ENCODE measurements around the gene LSM14B.

Gene LSM14B

GRCh38 chr20:62133051-62133845 lies 11.0 kb downstream of the LSM14B start:
- DNase-seq = no peak

- no peak for DNase-seq
Measured at GRCh38 chr20:62133864-62134263, 11.6 kb downstream of the LSM14B start.

GRCh38 chr20:62134735-62135231 lies 12.5 kb downstream of the LSM14B start:
- no peak for DNase-seq

DNA sequence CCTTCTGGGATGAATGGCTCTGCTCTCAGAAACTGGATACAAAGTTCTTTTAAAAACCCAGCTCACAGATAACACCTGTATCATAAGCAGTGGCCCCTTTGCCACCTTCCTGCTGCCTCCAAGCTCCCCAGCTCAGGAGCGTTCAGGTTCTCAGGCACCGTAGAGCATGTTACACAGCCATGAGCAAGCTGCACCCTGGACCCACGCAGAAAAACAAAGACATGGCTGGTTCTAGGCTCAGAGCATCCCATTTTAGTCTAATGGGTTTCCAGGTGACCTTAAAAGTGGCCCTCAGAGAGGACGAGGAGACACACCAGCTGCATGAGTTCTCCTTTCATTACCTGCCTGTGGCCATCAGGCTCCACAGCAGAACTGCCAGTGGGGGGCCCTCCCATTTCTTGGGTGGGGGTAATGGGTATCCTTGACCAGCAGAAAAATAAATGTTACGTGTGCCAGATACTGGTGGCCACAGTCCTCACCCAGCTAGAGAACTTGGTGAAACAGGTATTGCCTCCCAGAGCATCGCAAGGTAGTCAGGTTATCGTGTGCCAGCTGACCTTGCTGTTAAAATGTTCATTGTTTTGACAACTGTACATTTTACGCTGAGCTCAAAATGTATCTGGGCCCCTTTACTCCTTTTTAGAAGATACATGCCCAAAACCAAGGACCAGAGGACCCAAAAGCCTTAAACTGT lies 13.4 kb downstream of the LSM14B start:
- DNase-seq = no peak

- DNase-seq = peak; percentile 67
Measured at GRCh38 chr20:62136283-62137091, 14.2 kb downstream of the LSM14B start.

GRCh38 chr20:62137092-62137384 lies 14.8 kb downstream of the LSM14B start:
- no peak for DNase-seq

DNA sequence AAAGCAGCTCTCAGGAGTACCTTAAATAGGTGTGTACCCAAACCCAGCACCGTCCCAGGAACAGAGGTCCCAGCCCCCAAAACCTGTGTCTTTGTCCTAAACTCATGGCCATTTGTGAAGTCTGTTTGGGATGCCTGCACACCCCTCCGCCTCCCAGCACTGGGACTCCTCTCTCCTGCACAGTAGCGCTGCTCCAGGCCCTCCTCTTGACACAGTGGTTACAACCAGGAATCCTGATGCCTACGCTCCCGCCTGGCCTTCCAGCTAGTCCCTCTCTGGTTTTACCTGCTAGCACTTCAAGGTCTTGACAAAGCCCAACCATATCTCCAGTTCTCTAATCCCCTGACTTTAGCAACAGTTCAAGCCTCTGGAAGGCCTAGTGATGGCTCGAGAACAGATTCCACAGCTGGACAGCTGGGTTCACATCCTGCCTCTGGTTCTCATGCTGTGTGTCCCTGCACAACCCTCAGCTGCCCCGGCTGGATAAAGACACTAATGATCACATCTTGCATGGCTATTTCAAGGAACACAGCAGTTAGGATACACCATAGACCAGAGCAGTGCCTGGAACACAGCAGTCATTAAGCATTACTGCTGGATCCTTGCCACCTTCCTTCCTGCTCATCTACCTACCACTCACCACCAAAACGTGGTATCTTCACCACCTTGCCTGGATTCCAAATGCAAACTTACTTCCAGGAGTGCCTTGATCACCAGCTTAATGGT lies 15.4 kb downstream of the LSM14B start:
- no peak for DNase-seq

DNA sequence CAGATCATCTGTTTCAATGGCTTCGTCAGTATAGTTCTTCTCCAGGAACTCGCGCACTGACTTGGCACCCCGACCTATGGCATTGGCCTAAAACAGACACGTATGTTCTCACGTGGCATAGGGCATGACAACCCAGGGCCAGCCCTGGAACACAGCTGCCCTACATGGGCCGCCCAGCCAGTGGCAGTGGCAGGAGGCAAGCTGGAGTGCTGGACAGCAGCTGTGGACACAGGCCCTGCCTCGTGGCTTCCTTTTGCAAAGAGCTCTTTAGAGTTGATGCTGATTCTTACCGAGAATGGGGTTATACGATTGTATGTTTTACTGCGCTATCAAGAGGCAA lies 15.9 kb downstream of the LSM14B start:
- no peak for DNase-seq

DNA sequence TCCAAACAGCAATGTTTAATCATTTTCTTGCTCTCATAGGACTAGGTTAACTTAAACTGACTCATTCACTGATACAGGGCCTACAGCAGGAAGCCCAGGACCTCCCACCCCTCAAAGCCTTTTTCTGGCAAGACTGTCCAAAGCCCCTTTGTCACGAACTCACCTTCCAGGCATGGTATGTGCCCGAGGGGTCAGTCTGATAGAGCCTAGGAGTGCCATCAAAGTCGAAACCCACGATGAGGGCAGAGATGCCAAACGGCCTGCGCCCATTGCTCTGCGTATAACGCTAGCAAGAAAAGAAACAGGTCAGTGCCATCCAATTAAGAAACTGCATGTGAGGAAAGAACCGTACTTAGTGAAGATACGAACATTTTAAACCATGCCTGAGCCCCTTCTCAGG lies 16.6 kb downstream of the LSM14B start:
- DNase-seq = no peak

DNA sequence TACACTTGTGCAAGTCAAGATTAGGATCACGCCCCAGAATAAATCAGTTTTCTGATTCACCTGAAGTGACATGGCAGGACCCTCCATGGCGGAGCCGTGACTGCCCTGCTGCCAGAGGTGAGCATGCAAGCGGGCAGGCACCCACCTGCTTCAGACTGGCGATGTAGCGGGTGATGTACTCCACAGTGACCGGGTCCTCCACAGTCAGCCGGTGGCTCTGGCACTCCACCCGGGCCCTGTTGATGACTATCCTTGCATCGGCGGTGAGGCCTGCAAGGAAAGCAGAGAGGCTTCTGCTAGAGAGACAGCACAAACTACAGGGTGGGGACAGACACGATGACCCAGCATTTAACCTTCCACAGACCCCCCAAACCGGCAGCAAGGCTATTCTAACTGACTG lies 17.4 kb downstream of the LSM14B start:
- no peak for DNase-seq

DNA sequence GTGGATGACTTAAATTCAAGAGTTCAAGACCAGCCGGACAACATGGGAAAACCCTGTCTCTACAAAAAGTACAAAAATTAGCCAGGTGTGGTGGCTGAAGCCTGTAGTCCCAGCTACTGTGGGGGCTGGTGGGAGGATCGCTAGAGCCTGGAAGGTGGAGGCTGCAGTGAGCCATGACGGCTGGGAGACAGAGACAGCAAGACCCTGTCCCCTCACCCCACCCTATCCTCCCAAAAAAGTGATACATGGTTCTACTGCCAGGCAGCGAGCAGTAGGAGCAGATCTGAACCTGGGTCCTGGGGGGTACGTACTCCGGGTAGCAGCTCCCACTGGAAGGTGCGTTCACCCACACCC lies 18.7 kb downstream of the LSM14B start:
- no peak for DNase-seq

DNA sequence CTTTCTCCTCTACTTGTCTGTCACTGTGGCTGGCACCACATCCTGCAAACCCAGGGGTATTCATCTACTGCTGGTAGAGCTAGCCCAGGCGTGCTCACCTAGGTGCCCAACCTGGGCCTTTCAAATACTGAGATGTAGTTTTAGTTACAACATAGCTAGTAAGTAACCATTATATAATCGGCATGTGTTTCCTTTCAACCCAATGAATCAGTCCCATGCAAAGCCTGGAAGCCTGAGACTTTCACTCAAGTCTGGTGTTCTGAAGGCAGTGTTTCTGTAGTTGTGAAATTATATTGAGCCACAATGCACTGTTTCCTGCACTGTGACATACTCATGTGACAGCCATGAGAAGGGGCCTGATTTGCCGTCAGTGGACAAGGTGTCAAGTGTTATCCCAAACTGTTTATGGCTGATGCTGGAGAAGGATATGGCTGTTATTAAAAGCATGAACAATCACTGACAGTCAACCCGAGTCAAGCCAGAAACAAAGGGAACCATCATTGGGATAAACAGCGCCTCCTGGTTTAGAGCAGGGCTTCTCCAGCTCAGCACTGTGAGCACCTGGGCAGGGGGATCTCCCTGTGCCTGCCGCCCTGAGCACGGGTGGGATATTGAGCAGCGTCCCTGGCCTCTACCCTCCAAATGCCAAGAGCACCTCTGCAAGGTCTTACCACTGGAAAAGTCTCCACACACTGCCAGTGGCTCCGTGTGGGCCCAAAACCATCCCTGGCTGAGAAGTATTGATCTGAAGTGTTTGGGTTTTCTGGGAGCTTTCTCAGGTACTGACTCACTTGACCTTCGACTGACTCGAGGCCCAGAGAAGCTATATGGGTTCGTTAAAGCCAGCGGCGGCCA lies 19.3 kb downstream of the LSM14B start:
- peak; percentile 35 for DNase-seq

DNA sequence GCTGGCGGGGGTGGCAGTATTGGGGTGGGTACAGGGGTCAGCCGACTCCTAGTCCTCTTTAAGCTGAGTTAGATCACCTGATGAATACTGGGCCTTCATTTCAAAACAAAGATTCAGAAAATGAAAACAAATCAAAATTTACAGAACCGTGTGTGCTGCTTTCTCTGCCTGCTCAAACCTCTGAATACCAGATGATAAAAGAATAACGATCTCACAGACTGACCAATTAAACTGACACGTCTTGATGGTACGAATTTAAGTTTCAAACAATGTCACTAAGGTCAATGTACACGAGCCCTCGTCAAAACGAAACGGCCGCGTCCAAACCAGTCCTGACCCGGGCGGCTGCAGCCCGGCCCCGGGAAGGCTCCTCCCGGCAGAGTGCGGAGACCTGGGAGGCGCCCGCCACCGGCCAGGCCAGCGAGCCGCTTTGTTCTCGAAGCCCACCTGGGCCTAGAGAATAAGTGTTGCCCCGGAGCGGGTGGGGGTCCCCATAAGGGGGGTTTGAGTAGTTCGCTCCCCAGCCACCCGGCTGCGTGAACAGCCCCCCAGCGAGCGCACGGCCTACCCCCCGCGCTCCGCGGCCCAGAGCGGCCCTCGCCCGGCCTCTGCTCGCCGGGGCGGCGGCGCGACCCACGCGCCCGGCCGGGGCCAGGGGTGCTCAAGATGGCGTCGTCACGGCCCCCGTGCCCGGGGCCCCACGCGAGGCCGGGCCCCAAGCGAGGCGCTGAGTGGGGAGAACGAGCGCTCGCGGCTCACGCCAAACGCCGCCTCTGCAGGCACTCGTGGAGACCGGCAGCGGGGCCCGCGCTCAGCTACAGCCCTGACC lies 20.2 kb downstream of the LSM14B start:
- no peak for DNase-seq

- DNase-seq = peak; percentile 86
Measured at GRCh38 chr20:62143081-62143956, 21.0 kb downstream of the LSM14B start, which contains the start of the genes PSMA7 and SS18L1. Gene PSMA7, minus strand, starts transcription at chr20:62143394. Its CDS starts 91 bp downstream, at chr20:62143303. Gene SS18L1, plus strand, starts transcription at chr20:62143769. Its CDS starts 52 bp downstream, at chr20:62143821.

DNA sequence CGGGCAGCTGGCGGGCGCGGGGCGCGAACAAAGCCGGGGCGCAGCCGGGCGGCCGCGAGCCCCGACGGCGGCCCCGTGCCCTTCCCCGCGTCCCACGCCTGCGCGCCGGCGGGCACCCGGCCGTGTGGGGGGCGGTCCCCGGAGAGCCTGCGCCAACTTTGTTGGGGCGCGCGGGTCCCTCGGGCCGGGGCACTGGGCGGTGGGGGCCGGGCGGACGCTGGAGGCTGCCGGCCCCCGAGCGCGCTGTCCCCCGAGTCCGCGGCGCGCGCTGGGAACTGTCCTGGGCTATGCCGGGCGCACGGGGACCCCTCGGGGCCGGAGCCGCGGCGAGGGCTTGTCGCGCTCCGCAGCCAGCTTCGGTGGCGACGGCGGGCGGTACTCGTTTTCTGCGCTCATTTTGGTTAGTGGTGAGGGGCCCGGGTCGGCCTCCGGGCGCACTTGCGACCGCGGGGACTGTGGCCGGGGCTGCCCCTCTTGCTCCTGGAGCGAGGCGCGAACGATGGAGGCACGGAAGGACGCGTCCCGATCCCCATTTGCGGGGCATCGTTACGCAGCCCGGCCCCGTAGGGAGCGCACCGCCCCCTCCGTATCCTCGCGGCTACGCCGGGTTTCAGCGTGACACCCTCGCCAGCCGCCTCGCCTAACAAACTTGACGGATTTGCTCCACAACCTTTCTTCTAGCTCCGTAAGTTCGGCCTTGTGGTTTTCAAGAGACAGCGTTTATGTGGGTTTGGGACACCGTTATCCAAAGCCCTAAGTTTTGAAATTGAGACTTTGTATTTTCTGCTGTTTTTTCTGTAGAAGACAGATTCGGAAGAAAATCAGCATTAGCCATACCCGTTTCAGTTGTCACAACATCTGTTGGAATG lies 21.9 kb downstream of the LSM14B start:
- peak; percentile 37 for DNase-seq

GRCh38 chr20:62145688-62146018 lies 23.4 kb downstream of the LSM14B start:
- no peak for DNase-seq

DNA sequence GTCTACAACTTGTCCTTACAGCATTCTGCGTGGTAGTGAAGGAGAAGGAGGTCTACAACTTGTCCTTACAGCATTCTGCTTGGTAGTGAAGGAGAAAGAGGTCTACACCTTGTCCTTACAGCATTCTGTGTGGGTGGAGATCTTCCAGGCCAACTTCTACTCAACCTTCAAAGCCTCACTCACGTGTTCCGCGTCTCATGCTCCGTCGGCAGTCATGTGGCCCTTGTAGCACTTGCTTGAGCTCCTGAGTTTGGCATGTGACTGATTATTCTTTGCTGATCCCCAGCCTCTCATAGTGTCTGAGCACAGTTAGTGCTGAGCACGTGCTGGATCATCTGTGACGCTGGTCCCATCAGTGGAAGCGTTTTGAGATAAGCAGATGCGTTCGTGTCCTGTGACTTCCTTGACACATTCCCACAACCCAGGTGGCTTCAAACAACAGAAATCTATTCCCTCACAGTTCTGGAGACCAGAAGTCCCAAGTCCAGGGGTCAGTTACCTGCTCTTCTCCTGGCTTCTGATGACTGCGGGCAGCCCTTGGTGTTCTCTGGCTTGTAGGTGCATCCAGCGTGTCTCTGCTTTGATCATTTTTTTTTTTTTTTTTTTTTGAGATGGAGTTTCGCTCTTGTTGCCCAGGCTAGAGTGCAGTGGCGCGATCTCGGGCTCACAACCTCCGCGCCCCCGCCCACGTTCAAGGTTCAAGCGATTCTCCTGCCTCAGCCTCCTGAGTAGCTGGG lies 23.9 kb downstream of the LSM14B start:
- no peak for DNase-seq

- no peak for DNase-seq
Measured at GRCh38 chr20:62147125-62147524, 24.9 kb downstream of the LSM14B start.
